PFSK-1 (cell line): ENCODE results near the gene GOLGB1.

Experiments
- POLR2AphosphoS5 ChIP-seq: IDR thresholded peaks from 2 replicates; pipeline ENCODE4 v1.6.1; 2012; ENCODE audit warnings: low read depth, mild to moderate bottlenecking, control low read depth, low read length, moderate library complexity
- REST ChIP-seq, 2 experiments: IDR thresholded peaks; 2 replicates each; pipeline versions ENCODE4 v1.6.1 to v1.8.0; 2011 to 2012; ENCODE audit warnings: low read depth in 2 of 2, low read length in 2 of 2, control low read depth in 1 of 2, inconsistent platforms in 1 of 2, mild to moderate bottlenecking in 1 of 2, moderate library complexity in 1 of 2; ENCODE audit not compliant: insufficient read depth in 1 of 2
- SIN3A ChIP-seq: IDR thresholded peaks from 2 replicates; pipeline ENCODE4 v1.6.1; 2012; ENCODE audit warnings: mild to moderate bottlenecking, low read length, moderate library complexity, borderline replicate concordance; ENCODE audit not compliant: insufficient read depth
- TAF1 ChIP-seq: IDR thresholded peaks from 2 replicates; pipeline ENCODE4 v1.6.1; 2012; ENCODE audit warnings: low read length, control low read depth, borderline replicate concordance; ENCODE audit not compliant: insufficient read depth

- TF ChIP-seq REST (IDR thresholded peaks at IDR 0.05; ENCODE audit: insufficient read depth in 1 of 2, low read depth in 2 of 2, low read length in 2 of 2) (no peak), POLR2AphosphoS5 (no peak), SIN3A (no peak), TAF1 (no peak)
Measured at GRCh38 chr3:121649645-121650044, 99.9 kb downstream of the GOLGB1 start.
